ENCODE data around the gene CST6.
"Not testable (repeated sequence)": the region's sequence is repeated elsewhere in the genome, so short reads cannot be mapped to it uniquely, and the experiment has no call there.

Gene CST6

DNA sequence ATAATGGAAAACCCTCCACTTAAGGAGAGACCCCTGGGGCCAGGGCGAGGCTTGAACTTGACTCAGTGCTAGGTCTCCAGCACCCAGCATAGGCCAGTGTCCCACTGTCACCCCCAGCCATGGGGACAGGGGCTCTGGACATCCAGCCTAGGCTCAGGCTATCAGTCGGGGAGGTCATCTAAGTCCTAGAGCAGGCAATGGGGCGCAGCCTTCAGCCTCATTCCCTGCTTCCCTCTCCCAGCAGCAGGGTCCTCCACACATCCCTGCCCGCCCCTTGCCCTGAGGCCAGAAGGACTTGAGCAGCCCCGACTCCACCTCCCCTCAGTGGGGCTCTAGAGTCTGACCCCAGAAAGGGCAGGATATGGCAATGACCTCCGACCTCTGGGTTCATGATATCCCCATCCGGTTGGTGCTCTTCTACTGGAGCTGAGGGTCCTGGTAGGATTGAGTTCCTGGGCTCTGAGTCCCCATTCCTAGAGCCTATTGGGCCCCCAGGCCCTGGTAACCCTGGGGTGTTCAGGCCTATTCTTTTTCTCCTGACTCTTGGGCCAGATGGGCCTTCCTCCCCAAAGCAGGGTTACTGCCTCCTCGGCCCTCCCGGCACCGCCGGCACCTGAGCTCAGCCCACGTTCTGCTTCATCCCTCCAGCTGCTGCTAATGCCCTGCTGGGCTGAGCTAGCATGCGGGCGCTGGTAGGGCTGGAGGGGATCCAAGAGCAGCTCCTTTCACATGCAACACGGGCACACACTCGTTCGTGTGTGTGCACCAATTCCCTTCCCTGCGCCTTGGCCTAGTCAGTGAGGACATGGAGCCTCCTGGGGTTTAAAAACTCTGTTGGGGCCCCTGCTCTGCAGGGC is 4.4 kb downstream of the CST6 start:
- no peak for DNase-seq

DNA sequence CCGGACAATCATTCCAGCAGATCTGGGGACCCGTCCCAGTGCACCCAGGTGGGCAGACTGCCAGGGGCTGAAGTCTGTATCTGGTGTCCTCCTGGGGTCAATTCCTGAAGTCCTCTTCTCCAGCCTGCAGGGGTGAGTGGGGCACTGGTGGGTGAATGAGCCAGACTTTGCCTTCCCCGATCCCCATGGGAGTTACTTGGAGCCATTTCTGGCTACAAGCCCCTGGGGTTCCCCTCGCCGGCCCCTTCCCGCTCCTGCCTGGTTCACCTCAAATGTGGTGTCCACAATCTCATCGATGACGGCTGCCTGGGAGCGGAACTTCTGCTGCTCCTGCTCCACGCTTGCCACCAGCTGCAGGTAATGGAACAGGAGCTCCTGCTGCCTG is 5.0 kb downstream of the CST6 start:
- DNase-seq = no peak

DNA sequence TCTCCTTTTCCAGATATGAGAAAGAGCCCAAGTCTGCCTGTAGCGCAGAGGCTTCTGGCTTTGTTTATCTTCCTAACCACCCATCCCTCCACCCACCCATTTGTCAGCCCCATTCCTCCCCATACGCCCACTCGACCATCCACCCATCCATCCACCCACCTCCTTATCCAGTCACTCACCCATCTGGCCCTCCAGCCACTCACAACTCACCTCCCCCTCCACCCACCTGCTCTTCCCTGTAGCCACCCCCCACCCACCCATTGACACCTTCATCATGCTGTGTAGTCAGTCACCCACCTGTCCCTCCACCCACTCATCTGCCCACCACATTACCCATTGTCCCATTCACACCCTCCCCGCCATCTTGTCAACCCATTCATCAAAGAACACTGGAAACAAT is 5.5 kb downstream of the CST6 start:
- DNase-seq = no peak

DNA sequence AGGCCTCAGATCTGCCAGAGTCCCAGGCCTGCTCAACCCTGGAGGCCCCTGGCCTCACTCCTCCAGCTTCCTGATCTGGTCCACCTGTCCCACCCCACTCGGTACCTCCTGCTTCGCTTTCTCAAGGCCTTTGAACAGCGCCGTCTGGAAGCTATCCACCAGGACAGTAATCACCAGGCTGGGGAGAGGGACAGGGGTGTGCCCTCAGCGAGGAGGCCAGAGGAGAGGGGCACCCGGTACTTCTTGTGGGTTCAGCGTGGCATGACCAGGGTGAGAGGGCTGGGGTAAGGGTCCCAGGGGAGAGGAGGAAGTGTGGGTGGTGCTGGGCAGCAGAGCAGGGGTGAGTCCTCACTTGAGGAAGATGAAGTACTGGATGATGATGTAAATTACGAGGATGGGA is 8.4 kb downstream of the CST6 start:
- DNase-seq = no peak

DNA sequence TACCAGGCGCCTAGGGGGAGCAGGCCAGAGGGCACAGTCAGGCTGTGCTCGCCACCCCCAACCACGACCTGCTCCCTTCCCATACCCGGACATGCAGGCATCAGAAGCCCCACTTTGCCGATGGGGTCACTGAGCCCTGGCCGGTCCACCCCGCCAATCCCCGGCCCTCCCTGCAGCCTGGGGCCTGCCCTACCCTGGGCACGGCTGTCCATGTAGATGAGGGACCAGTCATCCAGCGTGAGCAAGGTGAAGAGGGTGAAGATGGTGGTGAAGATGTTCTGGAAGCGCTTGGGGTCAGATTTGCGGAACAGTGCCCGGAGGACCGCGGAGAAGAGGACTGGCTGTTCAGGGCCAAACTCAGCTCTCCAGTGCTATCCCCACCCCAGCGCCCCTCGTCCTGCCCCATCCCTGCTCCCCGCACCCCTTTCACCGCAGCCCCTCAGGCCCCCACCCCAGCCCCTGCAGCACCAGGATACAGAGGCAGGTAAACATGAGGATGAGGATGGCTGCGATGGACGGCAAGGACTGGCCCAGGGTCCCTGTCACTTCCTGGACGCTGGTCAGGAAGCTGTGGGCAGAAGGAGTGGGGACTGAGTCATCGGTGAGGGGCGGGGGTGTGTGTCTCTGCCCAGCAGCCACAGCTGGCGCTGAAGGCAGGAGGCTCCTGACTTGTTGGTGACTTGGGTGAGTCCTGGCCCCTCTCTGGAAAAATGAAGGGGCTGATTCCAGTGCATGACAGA is 9.0 kb downstream of the CST6 start:
- no peak for DNase-seq

DNA sequence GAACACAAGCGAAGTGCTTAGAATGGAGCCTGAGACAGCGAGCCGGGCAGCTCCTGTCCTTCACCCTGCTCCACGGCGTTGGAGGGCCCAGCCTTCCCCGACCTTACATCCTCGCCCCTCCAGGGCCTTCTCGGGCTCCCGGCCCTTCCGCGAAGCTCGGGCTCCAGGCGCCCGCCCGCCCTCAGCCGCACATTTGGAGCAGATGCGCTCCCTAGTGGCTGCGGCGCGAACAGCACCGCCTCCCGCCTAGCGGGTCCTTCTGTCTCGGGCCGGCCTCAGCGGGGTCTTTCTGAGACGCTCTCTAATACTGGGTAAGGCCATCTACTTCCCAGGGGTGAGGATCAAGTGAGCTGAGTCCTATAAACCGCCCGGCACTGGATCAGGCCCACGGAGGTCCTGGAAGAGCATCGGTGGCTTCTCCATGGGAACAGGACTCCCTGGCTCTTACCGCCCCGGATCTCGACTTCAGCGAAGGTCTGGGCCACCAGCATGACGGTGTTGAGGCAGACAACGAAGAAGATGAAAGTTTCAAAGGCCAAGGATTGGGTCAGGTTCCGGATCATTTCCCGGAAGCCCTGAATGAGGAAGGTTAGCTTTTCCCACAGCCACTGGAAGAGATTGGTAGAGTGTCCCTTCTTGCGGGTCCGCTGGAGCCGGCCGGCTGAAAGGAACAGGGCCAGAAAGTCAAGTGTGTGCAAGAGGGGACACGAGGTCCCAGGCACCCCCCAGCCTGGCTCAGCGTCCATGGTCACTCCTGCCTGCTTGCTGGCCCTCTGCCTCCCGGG is 10.8 kb downstream of the CST6 start:
- no peak for DNase-seq

DNA sequence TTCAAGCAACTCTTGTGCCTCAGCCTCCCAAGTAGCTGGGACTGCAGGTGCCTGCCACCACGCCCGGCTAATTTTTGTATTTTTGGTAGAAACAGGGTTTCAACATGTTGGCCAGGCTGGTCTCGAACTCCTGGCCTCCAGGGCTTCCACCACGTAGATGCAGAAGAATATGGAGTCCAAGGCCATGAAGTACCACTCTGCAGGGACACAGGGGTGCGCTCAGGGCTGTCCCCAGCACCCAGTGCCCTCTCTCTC is 11.3 kb downstream of the CST6 start:
- DNase-seq = not testable (repeated sequence)

DNA sequence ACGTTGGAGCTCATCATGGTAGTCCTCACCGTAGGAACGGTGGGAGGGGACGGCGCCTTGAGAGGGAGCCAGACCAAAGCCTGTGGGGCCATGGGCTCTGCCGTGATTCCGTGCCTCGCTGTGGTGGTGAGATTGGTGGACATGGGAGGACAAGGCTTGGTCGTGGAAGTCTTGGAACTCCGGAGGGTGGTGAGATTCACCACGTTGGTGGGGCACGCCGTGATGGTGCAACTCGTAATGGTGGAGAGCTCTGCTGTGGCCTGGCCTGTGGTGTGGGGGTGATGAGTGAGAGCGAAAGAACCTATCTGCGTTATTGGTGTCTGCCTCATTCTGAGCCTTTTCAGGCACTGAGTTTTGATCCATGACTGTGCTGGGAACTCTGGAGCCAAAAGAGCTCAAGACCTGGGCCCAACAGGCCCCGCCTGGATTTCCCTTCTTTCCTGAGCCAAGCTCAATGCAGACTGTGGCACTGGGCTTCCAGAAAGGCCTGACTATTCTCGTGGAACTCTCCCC is 14.3 kb downstream of the CST6 start, which contains the start of gene CATSPER1:
TSS of gene CATSPER1 (minus strand) at position 463 of the 513 bp plus-strand sequence. CDS start at position 363, 100 bp downstream.
- no peak for DNase-seq

DNA sequence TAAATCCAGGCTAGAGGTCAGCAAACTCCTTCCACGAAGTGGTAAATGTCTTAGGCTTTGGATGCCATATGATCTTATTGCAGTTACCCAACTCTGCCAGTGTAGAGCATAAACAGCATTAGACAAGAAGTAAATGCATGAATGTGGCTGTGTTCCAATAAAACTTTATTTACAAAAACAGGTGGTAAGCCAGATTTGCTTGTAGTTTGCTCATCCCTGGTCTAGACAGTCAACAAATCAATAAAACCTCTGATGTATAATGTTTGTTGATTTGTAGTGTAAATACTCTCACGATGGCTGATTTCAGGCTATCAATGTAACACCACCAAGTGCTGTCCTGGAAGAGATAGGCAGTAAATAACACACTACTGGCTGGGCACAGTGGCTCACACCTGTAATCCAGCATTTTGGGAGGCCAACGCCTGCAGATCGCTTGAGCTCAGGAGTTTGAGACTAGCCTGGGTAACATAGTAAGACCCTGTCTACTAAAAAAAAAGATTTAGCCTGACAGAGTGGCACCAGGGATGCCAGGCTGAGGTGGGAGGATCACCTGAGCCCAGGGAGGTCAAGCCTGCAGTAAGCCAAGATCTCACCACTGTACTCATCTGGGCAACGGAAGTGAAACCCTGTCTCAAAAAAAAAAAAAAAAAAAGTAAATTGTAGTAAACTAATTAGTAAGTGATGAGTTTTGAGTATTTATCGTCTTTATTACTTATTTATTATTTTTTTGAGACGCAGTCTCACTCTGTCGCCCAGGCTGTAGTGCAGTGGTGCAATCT is 21.3 kb downstream of the CST6 start:
- DNase-seq = no peak

DNA sequence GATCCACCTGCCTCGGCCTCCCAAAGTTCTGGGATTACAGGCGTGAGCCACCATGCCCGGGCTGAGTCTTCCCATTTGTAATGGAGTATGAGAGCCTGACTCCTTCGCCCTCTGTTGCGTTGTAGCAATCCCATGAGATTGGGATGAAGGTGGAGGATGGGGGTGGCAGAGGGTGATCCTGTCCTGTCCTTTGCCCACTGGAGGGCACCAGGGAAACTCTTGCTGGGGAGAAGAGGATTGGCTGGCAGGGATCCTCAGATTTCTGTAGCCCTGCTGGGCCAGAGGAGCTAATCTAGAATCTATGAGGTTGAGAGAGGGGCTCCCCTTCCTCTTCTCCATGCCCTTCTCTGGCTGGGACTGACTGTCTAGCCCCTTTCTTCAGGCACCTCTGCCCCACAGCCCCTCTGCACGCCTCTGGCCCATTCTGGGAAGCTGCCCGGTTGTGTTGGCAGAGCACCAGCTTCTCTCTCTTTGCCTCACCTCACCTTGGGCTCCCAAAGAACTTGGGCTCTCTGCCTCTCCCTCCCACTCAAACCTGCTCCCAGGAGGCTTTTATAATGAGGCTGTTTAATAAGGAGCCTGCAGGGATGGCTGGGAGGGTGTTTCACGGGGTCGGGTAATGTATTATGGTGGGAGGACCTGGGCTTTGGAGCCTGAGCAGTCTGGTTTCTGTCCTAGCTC is 24.0 kb downstream of the CST6 start:
- no peak for DNase-seq

DNA sequence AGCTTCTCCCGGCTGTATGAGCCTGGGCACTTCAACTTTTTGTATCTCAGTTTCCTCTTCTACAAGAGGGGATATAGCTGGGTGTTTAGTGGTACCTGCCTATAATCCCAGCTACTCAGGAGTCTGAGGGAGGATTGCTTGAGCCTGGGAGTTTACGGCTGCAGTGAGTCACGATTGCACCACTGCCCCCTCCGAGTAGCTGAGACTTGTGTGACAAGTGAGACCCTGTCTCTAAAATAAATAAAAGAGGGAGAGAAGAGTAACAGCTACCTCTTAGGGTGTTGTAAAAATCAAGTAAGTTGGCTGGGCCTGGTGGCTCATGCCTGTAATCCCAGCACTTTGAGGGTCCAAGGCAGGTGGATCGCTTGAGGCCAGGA is 24.5 kb downstream of the CST6 start:
- no peak for DNase-seq

DNA sequence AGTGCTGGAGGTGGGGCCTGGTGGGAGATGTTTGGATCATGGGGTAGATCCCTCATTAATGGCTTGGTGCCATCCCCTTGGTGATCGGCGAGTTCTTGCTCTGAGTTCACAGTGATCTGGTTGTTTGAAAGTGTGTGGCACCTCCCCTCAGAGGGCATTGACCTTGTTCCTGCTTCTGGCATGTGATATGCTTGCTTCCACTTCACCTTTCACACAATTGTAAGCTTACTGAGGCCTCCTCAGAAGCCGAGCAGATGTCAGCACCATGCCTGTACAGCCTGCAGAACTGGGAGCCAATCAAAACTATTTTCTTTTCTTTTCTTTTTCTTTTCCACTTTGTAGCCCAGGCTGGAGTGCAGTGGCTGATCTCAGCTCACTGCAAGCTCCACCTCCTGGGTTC is 25.5 kb downstream of the CST6 start:
- DNase-seq = no peak

DNA sequence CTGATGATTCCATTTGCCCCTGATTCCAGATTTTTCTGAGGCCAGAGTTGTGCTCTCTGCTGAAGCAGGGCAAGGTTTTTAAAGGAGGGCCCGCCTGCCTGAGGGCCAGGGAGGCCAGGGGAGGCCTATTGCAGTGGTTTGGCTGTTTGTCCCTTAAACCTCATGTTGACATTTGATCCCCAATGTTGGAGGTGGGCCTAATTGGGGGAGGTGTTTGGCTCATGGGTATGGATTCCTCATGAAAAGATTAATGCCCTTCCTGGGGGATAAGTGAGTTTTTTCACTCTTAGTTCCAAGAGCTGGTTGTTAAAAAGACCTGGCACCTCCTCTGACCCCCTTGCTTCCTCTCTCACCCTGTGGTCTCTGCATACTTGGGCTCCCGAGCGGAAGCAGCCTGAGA is 28.0 kb downstream of the CST6 start:
- no peak for DNase-seq

DNA sequence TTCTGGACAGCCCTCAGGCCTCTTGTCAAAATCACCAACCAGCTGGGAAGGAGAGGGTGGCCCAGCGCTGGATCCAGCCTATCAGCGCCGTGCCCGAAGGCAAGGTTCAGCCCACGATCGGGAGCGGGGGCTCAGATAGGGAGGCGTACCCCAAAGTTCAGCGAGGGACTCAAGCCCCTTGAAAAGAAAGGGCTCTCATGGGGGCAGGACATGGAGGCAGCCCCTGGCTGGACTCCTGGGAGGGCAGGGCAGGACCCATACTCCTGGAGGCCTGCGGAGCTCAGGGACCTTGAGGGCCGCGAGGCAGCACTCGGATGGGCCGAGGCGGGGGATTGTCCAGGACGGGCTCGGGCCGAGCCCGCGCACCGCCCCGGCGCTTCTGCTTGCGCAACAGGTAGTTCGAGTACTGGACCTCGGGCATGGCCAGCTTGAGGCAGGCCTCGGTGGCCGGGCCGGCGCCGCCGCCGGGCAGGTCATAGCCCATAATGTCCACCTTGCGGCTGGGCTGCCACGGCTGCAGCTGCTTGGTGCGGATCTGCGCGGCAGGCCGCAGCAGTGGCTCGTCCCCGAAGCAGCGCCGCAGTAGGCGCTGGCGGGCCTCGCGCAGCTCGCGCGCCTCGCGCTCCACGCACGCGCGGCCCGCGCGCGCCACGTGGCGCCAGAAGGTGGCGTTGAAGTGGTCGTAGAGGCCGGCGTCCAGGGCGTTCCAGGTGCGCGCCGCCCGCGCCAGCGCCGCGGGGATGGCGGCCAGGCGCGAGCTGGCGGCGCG is 30.6 kb downstream of the CST6 start:
- no peak for DNase-seq

DNA sequence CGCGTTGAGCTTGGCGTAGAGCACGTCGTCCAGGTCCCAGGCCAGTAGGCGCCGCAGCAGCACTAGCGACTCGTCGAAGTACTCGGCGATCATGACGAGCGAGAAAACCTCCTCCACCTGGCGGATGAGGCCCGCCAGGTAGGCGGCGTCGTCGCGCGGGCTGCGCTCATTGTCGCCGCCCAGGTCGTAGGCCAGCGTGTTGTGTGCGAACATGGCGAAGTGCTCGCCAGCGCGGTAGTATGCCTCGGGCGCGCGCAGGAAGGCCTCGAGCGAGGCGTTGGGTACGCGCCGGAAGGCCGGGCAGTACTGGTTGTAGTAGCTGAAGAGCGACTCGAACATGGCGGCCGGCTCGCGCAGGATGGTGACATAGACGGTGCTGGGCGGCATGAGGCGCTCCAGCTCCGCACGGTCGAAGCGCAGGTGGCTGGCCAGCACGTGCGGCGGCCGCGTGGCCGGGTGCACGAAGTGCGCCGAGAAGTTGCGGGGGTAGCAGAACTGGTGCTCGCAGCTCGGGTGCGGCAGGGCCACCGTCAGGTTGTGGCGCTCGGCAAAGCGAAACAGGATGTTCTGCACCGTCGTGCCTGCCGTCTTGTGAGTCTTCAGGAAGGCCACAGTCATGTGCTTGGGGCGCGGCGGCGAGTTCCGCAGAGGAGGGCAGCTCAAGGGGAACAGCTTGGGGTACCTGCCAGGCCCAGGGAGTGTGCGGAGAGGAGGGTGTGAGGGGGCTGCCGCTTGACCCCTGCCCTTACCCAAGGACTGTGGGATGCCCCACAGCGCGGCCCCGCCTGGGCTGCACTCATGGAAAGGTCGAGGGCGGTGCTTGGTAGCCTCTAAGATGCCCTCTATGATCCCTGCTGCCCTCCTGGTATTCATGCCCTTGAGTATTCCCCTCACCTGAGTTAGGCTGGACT is 31.4 kb downstream of the CST6 start:
- no peak for DNase-seq

DNA sequence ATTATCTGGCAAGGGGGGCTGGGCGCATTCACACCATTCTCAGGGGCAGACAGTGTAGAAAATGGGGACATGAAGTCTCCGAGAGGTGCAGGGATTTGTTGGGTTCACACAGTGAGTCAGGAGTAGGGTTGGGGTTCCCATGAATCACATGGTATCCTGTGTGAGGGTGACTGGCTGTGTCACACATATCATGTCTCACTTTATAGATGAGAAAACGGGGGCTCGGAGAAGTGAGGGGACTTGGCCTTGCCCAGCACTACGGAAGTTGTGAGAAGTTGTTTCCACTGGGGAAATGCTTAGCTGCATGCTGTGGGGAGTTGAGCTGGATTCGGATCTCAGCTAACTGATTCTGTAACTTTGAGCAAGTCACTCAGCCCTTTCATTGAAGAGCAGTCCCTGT is 32.9 kb downstream of the CST6 start:
- DNase-seq = no peak

DNA sequence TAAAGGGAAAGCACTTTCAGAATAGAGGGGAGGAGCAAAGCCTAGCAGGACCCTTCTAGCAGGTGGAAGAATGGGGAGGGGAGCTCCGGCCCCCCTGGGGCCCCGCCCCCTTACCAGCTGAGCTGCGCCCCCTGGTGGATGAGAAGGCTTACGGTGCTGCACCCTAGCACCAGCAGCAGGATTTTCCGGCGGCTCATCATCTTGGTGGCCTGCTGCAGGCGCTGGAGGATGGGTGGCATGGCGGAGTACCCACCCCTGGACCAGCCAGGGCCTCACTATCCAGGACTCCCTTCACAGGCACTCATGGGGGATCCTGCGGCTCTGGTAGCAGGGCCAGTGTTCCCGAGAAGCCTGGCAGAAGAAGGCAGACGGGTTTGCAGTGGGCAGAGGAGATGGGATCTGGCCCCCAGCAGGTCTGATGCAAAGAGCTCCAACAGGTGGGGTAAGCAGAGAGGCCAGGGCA is 33.4 kb downstream of the CST6 start:
- no peak for DNase-seq

DNA sequence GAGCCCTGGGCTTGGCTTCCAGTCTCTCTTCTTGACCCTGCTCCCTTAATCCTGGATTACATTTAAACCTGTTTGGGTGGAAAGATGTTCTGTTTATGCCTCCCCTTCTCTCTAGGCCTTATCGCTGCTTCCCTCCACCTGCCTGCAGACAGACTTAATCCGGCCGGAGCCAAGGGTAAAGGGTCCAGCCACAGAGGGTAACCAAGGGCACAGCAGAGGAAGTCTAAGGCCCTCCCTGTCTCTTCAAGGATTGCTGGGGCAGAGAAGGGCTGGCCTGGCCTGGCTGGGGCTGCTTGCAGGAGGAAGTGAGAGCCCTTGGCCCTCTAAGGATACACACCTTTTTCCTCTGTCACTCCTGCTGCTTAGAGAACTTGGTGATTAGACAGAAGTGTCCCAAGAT is 35.1 kb downstream of the CST6 start:
- no peak for DNase-seq

DNA sequence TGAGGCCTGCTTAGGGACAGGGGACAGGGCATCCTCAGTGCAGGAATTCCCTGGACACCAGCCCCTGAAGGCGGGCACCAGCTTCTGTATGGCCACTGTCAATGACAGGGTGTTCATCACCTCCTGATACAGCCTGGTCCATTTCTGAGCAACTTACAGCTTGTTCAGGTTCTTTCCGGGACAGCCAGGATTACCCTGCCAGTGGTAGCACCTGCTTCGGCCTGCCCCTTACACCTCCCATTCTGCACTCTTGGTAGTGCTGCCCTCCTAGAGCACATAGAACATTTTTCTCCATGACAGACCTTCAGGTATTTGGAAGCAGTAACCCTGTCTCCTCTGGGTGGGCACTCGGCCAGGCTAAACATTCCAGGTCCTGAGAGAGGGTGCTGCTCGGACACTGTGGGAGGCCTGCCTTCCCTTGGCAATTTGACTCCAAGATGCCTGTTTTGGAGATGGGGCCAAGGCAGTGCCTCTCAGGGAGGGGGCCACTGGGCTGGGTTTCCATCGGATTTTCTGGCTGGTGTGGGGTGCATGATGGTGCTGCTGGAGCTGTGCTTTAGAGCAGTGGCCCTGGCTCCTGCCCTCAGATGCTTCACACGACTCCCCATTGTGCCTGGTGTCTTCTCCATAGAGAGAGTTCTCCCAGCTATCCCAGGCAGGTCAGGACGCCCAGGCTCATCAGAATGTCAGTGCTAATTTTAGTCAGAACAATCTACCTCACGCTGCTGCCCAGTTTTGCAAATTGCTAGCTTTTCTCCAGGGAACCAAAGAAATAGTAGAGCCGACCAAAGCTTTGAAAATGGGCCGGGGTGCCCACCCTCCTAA is 35.9 kb downstream of the CST6 start:
- no peak for DNase-seq

Measured in NCI-H1417 treated with DMSO at 0.1 percent for 48 hours (cell line).